NCI-H1417 treated with DMSO at 0.1 percent for 48 hours (cell line): ENCODE measurements around the gene LHX5.

Experiments used
- DNase-seq: peaks from one replicate; lab custom pipeline; 2025; lab: John Stamatoyannopoulos, UW

Gene LHX5

DNA sequence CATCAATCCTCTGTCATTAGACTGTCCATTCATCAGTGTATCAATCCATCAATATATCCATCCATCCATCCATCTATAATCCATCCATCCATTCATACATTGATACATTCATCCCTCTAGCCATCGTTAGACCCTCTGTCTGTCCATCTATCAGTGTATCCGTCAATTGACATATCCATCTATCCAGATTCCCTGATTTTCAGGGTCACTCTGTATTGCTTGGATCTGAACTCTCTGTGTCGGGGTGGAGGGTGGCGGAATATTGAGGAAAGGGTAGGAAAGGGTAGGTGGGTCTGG, 32.4 kb downstream of the LHX5 start:
- no peak for DNase-seq

DNA sequence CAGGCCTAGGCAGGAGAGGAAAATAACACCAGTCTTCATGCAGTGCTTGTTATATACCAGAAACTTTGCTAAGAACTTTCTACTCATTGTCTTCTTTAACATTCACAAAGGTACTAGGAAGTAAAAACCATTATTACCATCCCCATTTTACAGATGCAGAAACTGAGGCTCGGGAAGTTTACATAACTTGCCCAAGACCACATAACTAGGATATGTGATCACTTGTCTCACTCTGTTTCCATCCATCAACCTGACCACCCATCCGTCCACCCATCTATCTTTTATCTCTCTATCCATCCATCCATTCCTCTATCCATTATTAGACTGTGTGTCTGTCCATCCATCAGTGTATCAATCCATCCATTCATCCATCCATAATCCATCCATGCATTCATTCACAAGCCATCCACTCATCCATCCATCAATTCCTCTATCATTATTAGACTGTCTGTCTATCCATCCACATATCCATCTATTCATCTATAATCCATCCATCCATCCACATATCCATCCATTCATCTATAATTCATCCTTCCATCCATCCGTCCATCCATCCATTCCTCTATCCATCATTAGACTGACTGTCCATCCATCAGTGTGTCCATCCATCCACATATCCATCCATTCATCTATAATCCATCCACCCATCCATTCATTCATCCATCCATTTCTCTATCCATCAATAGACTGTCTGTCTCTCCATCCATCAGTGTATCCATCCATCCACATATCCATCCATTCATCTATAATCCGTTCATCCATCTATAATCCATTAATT, 33.0 kb downstream of the LHX5 start:
- DNase-seq = no peak

DNA sequence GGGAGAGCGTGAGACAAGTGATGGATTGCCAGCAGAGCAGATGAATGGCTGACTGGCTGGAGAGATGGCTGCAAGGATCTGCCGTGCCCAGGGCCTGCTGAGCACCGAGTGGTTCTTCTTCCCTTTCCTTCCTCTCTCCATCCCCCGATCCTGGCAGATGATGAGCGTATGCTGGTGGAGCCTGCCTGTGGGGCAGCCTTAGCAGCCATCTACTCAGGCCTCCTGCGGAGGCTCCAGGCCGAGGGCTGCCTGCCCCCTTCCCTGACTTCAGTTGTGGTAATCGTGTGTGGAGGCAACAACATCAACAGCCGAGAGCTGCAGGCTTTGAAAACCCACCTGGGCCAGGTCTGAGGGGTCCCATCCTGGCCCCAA, 34.0 kb downstream of the LHX5 start:
- no peak for DNase-seq

DNA sequence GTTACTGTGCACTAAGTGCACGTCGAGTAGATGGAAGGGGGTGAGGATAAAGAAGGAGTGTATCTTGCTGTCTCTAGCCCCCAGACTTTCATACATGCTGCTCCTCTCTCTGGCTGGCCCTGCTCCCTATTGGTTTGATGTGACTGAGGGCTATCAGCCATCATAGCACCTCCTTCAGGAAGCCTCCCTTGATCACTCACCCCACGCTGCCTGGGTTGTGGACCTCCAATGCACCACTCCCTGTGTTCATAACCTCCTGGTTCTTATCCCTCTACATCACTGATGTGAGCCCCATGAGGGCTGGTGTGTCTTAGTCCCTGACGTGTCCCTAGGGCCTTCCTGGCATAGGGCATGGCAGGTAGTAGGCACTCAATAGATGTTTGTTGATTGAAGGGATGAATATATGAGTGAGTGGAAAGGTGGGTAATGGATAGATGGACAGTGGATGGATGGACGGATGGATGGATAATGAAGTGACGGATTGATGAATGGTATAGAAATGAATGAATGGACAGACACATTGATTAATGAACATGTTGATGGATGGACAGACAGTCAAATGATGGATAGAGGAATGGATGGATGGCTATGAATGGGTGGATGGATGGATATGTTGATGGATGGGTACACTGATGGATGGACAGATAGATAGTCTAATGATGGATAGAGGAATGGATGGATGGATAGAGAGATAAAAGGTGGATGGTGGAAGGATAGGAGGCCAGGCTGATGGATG, 34.5 kb downstream of the LHX5 start:
- DNase-seq = no peak

DNA sequence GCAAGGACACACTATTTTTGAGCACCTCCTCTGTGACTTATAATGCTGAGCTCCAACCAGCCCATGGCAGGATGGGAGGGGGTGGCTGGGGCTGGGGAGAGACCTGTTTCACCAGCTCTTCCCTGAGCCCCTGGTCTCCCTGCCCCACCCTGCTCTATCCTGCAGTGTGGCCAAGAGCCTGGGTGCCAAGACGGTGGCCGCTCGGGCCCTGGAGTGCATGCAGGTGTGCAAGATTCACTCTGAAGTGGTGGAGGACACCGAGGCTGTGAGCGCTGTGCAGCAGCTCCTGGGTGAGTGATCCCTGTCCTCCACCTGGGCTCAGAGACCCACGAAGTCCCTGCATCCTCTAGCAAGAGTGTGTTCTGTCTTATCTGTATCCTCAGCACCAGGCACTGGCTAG, 35.1 kb downstream of the LHX5 start:
- no peak for DNase-seq

GRCh38 chr12:113435367-113435766, 36.3 kb downstream of the LHX5 start:
- no peak for DNase-seq

DNA sequence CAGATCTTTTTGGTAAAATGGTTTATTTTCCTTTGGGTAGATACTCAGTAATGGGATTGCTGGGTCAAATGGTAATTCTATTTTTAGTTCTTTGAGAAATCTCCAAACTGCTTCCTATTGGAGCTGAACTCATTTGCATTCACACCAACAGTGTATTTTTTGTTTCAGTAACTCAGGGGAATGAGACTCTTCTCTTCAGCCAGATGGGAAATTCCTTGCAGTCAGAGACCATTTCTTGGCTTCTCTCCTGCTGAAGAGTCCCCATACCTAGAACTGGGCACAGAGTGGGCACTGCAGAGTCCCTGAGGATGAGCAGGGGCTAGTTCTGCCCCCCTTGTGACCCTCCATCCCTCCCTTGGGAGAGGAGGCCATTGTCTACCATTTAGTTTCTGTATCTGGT, 38.7 kb downstream of the LHX5 start:
- no peak for DNase-seq

- no peak for DNase-seq
These were observed 43.2 kb downstream of the LHX5 start for GRCh38 chr12:113428482-113428881.

DNA sequence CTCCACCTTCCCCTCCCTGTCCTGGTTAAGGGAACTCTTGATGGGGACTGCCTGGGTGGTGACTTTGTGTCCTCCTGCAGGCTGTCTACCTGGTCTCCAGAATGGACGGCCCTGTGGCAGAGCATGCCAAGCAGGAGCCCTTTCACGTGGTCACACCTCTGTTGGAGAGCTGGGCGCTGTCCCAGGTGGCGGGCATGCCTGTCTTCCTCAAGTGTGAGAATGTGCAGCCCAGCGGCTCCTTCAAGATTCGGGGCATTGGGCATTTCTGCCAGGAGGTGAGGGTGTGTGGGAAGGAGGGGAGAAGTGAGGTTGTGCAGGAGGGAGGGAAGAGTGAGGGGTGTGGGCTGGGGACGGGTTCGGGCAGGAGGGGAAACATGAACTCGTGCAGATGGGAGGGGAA, 43.8 kb downstream of the LHX5 start:
- no peak for DNase-seq

DNA sequence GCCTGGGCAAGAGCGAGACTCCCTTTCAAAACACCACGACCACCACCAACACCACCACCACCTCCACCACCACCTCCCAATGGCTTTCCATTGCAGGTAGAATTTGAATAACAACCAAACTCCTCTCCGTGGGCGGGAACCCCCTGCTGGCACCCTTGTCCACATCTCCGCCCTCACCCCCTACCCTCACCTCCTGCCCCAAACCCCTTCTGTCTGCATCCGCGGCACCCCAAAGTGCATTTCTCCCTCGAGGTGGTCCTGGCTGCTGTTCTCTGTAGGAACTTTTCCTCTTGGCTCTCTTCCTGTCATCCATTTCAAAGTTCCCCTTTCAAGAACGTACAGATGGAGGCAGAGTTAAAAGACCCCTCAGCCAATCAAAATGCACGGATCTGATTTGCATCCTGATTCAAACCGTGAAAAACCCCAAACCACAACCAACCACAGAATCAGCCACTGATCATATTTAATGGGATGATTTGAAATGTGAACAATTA, 45.7 kb downstream of the LHX5 start:
- DNase-seq = no peak

DNA sequence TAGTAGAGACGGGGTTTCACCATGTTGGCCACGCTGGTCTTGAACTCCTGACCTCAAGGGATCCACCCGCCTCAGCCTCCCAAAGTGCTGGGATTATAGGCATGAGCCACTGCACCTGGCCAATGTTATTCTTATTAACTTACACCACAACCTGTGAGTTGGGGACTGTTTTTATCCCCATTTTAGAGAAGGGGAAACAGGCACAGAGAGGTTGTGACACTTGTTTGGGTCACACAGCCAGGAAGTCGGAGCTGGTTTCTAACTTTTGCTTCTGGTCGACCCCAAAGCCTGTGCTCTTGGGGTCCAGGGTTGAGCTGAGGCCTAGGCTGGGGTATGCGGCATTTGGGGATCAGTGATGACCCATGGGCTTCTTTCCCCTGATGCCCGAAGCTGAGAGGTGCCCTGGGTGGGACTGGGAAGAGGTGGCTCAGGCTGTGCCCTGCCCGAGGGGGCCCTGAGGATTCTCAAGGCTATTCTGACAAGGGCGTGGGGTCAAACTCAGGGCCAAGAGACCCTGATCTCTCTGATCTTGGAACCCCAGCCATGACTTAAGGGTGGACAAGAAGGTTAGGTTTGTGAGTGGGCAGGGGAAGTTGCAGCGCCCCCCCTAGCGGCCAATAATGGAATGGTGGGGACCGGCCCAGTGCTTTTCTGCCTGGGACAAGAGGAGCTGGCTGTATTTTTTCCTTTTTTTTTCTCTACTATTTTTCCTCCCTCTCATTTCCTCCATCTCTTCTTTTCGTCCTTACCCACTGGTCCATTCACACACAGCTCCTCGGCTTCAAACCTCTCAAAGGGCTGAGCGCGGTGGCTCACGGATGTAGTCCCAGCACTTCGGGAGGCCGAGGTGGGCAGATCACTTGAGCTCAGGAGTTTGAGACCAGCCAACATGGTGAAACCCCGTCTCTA, 46.5 kb downstream of the LHX5 start:
- DNase-seq = no peak

GRCh38 chr12:113424456-113424855, 47.2 kb downstream of the LHX5 start:
- DNase-seq = no peak

DNA sequence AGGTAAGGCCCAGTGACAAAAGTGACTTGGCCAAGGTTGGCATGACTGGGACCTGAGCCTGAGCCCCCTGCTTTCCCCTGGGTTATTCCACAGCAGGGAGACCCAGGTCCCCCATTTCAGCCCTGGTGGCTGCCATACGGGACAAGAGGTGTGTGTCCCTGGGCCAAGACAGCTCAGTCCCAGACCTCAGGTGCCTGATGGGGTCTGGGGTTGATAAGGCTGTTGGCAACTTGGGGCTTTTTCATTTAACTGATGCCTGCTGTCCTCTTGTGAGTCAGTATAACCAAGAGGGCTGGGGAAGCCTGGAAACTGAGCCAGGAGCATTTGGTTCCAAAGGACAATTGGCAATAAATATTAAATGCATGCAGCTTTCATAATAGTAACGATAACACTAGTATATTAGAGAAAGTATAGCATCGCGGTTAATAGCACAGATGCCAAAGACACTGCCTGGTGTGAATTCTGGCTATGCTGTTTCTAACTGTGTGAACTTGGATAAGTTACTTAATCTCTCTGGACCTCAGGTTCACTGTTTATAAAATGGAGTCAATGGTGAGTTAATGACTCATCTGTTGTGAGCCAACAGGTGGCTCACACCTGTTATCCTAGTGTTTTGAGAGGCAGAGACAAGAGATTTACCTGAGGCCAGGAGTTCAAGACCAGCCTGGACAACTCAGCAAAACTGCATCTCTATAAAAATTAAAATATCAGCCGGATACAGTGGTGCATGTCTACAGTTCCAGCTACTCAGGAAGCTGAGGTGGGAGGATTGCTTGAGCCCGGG, 48.6 kb downstream of the LHX5 start:
- no peak for DNase-seq

DNA sequence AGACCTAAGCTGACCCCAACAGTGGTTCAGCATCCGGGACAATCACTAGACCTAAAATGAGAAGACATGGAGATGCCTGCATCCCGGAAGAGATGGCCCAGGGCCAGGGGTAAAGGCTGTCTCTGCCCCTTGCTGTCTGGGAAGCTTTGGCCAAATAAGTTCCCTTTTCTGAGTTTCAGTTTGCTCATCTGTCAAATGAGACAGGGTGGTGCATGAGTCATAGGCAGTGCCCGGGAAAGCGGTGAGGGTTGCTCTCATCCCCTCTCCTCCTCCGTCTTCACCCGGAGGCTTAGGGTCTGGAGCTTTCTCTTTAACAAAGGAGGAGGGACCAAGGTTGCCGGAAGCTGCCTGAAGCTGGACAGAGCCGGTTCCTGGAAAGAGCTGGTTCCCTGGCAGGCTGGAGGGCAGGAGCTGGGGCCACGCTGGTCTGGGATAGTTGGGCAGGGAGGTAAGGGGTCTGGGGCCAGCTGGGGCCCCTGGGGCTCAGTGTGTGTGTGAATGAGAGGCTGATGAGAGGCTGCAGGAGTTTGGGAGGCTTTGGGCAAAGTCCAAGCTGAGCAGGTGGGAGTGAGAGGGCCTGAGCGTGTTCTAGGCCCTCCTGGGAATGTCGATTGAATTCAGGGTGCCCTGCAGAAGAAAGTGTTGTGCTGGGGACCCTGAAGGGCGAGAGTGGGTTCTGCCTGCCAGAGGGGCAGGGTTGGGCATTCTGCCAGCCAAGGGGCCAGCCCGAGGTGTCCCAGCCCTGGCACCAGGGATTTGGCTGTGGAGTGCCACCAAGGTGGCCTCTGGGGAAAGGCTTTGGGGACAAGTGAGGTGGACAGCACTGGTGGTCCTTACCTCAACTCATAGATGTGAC, 49.4 kb downstream of the LHX5 start, which contains the start of gene SDSL:
SDSL (plus strand) TSS at position 351 of the 856 bp plus-strand sequence. CDS start 5,603 bp downstream, outside the sequence.
- DNase-seq = no peak

GRCh38 chr12:113420996-113421595, 50.6 kb downstream of the LHX5 start:
- DNase-seq = no peak

GRCh38 chr12:113418213-113418879, 53.3 kb downstream of the LHX5 start:
- no peak for DNase-seq

- DNase-seq = no peak
These were observed 55.4 kb downstream of the LHX5 start for GRCh38 chr12:113416091-113416754.

GRCh38 chr12:113414519-113415038, 57.1 kb downstream of the LHX5 start:
- DNase-seq = no peak

- DNase-seq = no peak
These were observed 58.2 kb downstream of the LHX5 start for GRCh38 chr12:113413488-113413939.
